ENCODE data around the gene RNF182.
"Not testable (repeated sequence)": the region's sequence is repeated elsewhere in the genome, so short reads cannot be mapped to it uniquely, and the experiment has no call there.

The RNF182 gene

GRCh38 chr6:13971303-13971702 is 46.6 kb downstream of the RNF182 start:
- no peak for DNase-seq (ENCODE audit: low spot score)

GRCh38 chr6:13972602-13973001 is 47.9 kb downstream of the RNF182 start:
- DNase-seq (ENCODE audit: low spot score): not testable (repeated sequence)

GRCh38 chr6:13973422-13973821 is 48.7 kb downstream of the RNF182 start:
- DNase-seq (ENCODE audit: low spot score): not testable (repeated sequence)

GRCh38 chr6:13978102-13978640 is 53.4 kb downstream of the RNF182 start:
- no peak for DNase-seq (ENCODE audit: low spot score)

GRCh38 chr6:13978787-13979186 is 54.0 kb downstream of the RNF182 start:
- no peak for DNase-seq (ENCODE audit: low spot score)

- DNase-seq (ENCODE audit: low spot score): no peak
Measured at GRCh38 chr6:13979284-13980171, 54.8 kb downstream of the RNF182 start.

GRCh38 chr6:13980534-13980933 is 55.8 kb downstream of the RNF182 start:
- no peak for DNase-seq (ENCODE audit: low spot score)

- no peak for DNase-seq (ENCODE audit: low spot score)
Measured at GRCh38 chr6:13985663-13986325, 61.0 kb downstream of the RNF182 start.

GRCh38 chr6:13986700-13987399 is 62.1 kb downstream of the RNF182 start:
- no peak for DNase-seq (ENCODE audit: low spot score)

GRCh38 chr6:13987400-13987865 is 62.7 kb downstream of the RNF182 start:
- no peak for DNase-seq (ENCODE audit: low spot score)

GRCh38 chr6:13988049-13988738 is 63.4 kb downstream of the RNF182 start:
- no peak for DNase-seq (ENCODE audit: low spot score)

- DNase-seq (ENCODE audit: low spot score): no peak
Measured at GRCh38 chr6:13988908-13989307, 64.2 kb downstream of the RNF182 start.

- no peak for DNase-seq (ENCODE audit: low spot score)
Measured at GRCh38 chr6:13989496-13990144, 64.9 kb downstream of the RNF182 start.

GRCh38 chr6:13990796-13991195 is 66.0 kb downstream of the RNF182 start:
- no peak for DNase-seq (ENCODE audit: low spot score)

GRCh38 chr6:13991393-13991792 is 66.6 kb downstream of the RNF182 start:
- DNase-seq (ENCODE audit: low spot score): no peak

GRCh38 chr6:13992417-13993055 is 67.8 kb downstream of the RNF182 start:
- DNase-seq (ENCODE audit: low spot score): peak; percentile 55

- DNase-seq (ENCODE audit: low spot score): no peak
Measured at GRCh38 chr6:13993416-13993815, 68.7 kb downstream of the RNF182 start.

- no peak for DNase-seq (ENCODE audit: low spot score)
Measured at GRCh38 chr6:13998356-13998755, 73.6 kb downstream of the RNF182 start.

- DNase-seq (ENCODE audit: low spot score): no peak
Measured at GRCh38 chr6:14000901-14001300, 76.1 kb downstream of the RNF182 start.

GRCh38 chr6:14001329-14002012 is 76.7 kb downstream of the RNF182 start:
- peak; percentile 91 for DNase-seq (ENCODE audit: low spot score)
